PC-9 (cell line): ENCODE measurements around the gene PEA15. TPM values are rescaled to one million over a fixed set of nuclear protein-coding genes. Genes with fewer than 3 reads are reported as not detected.

ENCODE experiments used
- BruUV-seq: library from RNA; stranded (reverse); fragments of 400-500 nt; replicated peaks from 2 replicates; lab custom pipeline; 2021; lab: Mats Ljungman, UMichigan
- CTCF ChIA-PET: fragments of 300-600 bp; sonication (Branson Sonifier 250); formaldehyde crosslinking; loops from one replicate; lab custom pipeline; 2022; ENCODE audit warnings: antibody characterized with exemption; lab: Charles Lee
- POLR2A ChIA-PET: fragments of 300-600 bp; sonication (Branson Sonifier 250); formaldehyde crosslinking; loops from one replicate; lab custom pipeline; 2022; ENCODE audit warnings: antibody characterized with exemption; ENCODE audit not compliant: unreplicated experiment; lab: Charles Lee
- DNase-seq, 2 experiments: peaks; one replicate each; pipeline versions ENCODE4 v3.0.0 to v3.0.0-alpha.2; 2015 to 2022; ENCODE audit warnings: mixed read lengths in 1 of 2
- H2AFZ ChIP-seq: fragments of 200-600 bp; sonication (generic); 2 replicates; pipeline ENCODE4 v1.8.1; 2017; ENCODE audit warnings: antibody characterized with exemption
- H3F3A ChIP-seq: fragments of 200-600 bp; sonication (generic); 2 replicates; pipeline ENCODE4 v1.8.1; 2017; ENCODE audit warnings: antibody characterized with exemption, mild to moderate bottlenecking, low read depth; ENCODE audit not compliant: insufficient read depth
- H3K27ac ChIP-seq: fragments of 200-600 bp; sonication (generic); 2 replicates; pipeline ENCODE4 v1.6.1; 2016; ENCODE audit warnings: mixed run types
- H3K27me3 ChIP-seq: fragments of 200-600 bp; sonication (generic); 2 replicates; pipeline ENCODE4 v1.6.1; 2016; ENCODE audit warnings: low read depth, mixed run types; ENCODE audit not compliant: insufficient read depth
- H3K36me3 ChIP-seq: fragments of 200-600 bp; sonication (generic); 2 replicates; pipeline ENCODE4 v1.6.1; 2016; ENCODE audit warnings: low read depth, mixed run types
- H3K4me1 ChIP-seq: fragments of 200-600 bp; sonication (generic); replicated peaks from 2 replicates; pipeline ENCODE4 v1.6.1; 2016; ENCODE audit warnings: mixed run types; ENCODE audit not compliant: insufficient read depth
- H3K4me2 ChIP-seq: fragments of 200-600 bp; sonication (generic); 2 replicates; pipeline ENCODE4 v1.6.1; 2017; ENCODE audit warnings: mixed run types
- H3K4me3 ChIP-seq: fragments of 200-600 bp; sonication (generic); 2 replicates; pipeline ENCODE4 v1.6.1; 2016; ENCODE audit warnings: mixed run types
- H3K79me2 ChIP-seq: fragments of 200-600 bp; sonication (generic); 2 replicates; pipeline ENCODE4 v1.6.1; 2017; ENCODE audit warnings: low read depth, mixed run types
- H3K9me2 ChIP-seq: fragments of 200-600 bp; sonication (generic); 2 replicates; pipeline ENCODE4 v1.8.1; 2017; ENCODE audit warnings: mild to moderate bottlenecking; ENCODE audit not compliant: insufficient read depth
- H3K9me3 ChIP-seq: fragments of 200-600 bp; sonication (generic); 2 replicates; pipeline ENCODE4 v1.8.1; 2016; ENCODE audit warnings: low read depth; ENCODE audit not compliant: insufficient read depth
- H4K20me1 ChIP-seq: fragments of 200-600 bp; sonication (generic); 2 replicates; pipeline ENCODE4 v1.8.1; 2017; ENCODE audit not compliant: insufficient read depth
- CTCF ChIP-seq: fragments of 200-600 bp; sonication (generic); conservative IDR thresholded peaks from 2 replicates; pipeline ENCODE4 v1.6.1; 2017; ENCODE audit warnings: mixed run types, antibody characterized with exemption, mild to moderate bottlenecking, moderate library complexity
- EZH2 ChIP-seq: fragments of 200-600 bp; sonication (generic); IDR thresholded peaks from 2 replicates; pipeline ENCODE4 v1.8.0; 2017; ENCODE audit warnings: antibody characterized with exemption, low read depth
- intact Hi-C: fragments of 100-400 bp; cut with micrococcal nuclease; formaldehyde crosslinking; loops from one replicate; pipeline ENCODE4 v1.10.0; 2022; ENCODE audit not compliant: unreplicated experiment
- total RNA-seq: library from RNA; stranded (reverse); gene quantifications from 2 replicates; pipeline ENCODE4 v1.2.3, GENCODE V29; 2021

PEA15 gene
- total RNA-seq, 1 experiment from 2014 or later: 139 TPM

DNA sequence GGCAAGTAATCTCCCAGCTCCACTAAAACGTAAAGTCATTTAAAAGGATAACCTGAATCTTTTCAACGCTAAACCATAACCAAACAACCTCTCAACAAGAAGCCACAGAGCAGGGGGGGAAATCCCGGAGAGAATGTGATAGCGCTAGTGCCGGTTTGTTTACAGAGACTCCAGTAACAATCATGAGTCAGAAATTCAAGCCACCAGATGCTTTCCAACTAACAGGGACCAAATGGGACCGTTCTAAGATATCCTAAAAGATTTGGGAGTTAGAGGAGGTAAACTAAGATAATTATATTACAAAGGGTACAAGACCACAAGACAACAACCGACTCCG is 56.3 kb downstream of the PEA15 start:
- CTCF ChIA-PET: interaction anchor here (0.8 kb wide), 1 partner anchor 30 kb away, joined by 3 read pairs; no protein-coding TSS in a partner anchor
- BruUV-seq: no TSS peak
- peak overlapping the region; percentile 82 for H3K4me3 ChIP-seq
- peaks cover 30% of the 10 kb centered on the region for H4K20me1 ChIP-seq
- H3K9me2 ChIP-seq: no peaks in the 10 kb centered on the region
- TF ChIP-seq EZH2 (no peak), CTCF (no peak)
- peaks cover 56% of the 10 kb centered on the region for H3K79me2 ChIP-seq
- peak overlapping the region; percentile 84 for H3K27ac ChIP-seq
- peaks cover 5% of the 10 kb centered on the region; the same call in 1 of the 2 replicates for H3K36me3 ChIP-seq
- peak overlapping the region; percentile 100 for H2AFZ ChIP-seq
- POLR2A ChIA-PET: interaction anchor here (0.7 kb wide), 1 partner anchor 221 kb away, joined by 5 read pairs; no protein-coding TSS in a partner anchor
- DNase-seq: peak; percentile 38 to 74
- H3K27me3 ChIP-seq: no peaks in the 10 kb centered on the region
- peaks cover 37% of the 10 kb centered on the region for H3K4me1 ChIP-seq
- peak overlapping the region; percentile 99 for H3K4me2 ChIP-seq
- H3K9me3 ChIP-seq: no peaks in the 10 kb centered on the region
- H3F3A ChIP-seq: peaks cover 36% of the 10 kb centered on the region
- intact Hi-C loops: no loop called here

GRCh38 chr1:160261893-160262794 is 57.0 kb downstream of the PEA15 start, which contains the start of gene DCAF8:
TSS of gene DCAF8 (minus strand) at chr1:160262549. CDS start at chr1:160244008, 18,541 bp downstream.
- peaks cover 31% of the 10 kb centered on the region for H3K4me1 ChIP-seq
- peak within 1 kb of the TSS; percentile 100 for H2AFZ ChIP-seq
- intact Hi-C loops: loop anchor here (1.0 kb wide), 1 partner anchor 23 kb away; the partner anchor contains the start of gene PEX19
- peaks cover 50% of the 10 kb centered on the region for H3K79me2 ChIP-seq
- H3K36me3 ChIP-seq: peaks cover 5% of the 10 kb centered on the region; the same call in 1 of the 2 replicates
- H3K4me3 ChIP-seq: peak within 1 kb of the TSS; percentile 82
- ChIA-PET POLR2A (interaction anchor here (0.6 to 1.0 kb wide), 5 partner anchors 12 to 221 kb away, joined by 3 to 8 read pairs (median 5); no protein-coding TSS in a partner anchor), CTCF (interaction anchor here (0.6 to 1.1 kb wide), 2 partner anchors 11 to 29 kb away, joined by 3 to 10 read pairs; no protein-coding TSS in a partner anchor)
- TSS peak; percentile 51 for BruUV-seq
- H3K27ac ChIP-seq: peak within 1 kb of the TSS; percentile 84
- TF ChIP-seq EZH2 (no peak), CTCF (no peak)
- H3K9me2 ChIP-seq: no peaks in the 10 kb centered on the region
- peaks cover 28% of the 10 kb centered on the region for H4K20me1 ChIP-seq
- H3K27me3 ChIP-seq: no peaks in the 10 kb centered on the region
- DNase-seq: peak; percentile 88 to 95
- H3K4me2 ChIP-seq: peak within 1 kb of the TSS; percentile 99
- no peaks in the 10 kb centered on the region for H3K9me3 ChIP-seq
- H3F3A ChIP-seq: peaks cover 30% of the 10 kb centered on the region

DNA sequence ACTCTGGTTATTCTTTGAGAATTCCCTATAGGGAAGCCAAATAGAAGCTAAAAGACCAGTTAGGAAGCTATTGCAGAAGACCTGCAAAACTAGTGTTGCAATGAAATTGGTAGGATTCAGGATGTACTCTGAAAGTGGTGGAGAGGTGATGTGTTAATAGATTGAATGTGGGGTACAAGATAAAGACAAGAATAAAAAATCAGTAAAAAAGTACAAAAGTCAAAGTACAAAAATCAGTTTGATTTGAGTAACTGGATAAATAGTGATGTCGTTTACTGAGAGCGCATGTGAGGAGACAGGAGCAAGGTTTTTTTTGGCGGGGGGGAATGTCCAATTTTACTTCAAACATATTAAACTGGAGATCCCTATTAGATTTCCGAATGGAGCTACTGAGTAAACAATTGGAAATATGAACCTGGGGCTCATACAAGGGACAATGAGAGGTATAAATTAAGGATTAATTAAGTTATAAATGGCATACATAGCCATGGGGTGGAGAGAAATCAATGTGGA is 59.7 kb downstream of the PEA15 start:
- CTCF ChIA-PET: no interaction called here

More for the DNA sequence above, 59.7 kb downstream of the PEA15 start:
- Histone ChIP-seq H3K9me2 (no peaks in the 10 kb centered on the region), H3K27ac (no peak overlapping the region), H2AFZ (no peak overlapping the region), H3K27me3 (no peaks in the 10 kb centered on the region), H3K4me2 (no peak overlapping the region), H3K4me1 (peaks cover 23% of the 10 kb centered on the region), H4K20me1 (peaks cover 15% of the 10 kb centered on the region), H3F3A (peaks cover 23% of the 10 kb centered on the region), H3K36me3 (peaks cover 2% of the 10 kb centered on the region; the same call in 1 of the 2 replicates), H3K4me3 (no peak overlapping the region), H3K9me3 (no peaks in the 10 kb centered on the region), H3K79me2 (peaks cover 23% of the 10 kb centered on the region)
- TF ChIP-seq EZH2 (no peak), CTCF (no peak)
- POLR2A ChIA-PET: no interaction called here
- intact Hi-C loops: no loop called here
- no peak for DNase-seq
- no TSS peak for BruUV-seq
